H9 (cell line): ENCODE measurements around the gene SPEF2. TPM values are rescaled to one million over a fixed set of nuclear protein-coding genes. Genes with fewer than 3 reads are reported as not detected.

Experiments
- DNase-seq: peaks from one replicate; pipeline ENCODE4 v3.0.0-alpha.2; 2017
- H2AFZ ChIP-seq: one replicate; pipeline ENCODE4 v1.6.1; 2013; ENCODE audit warnings: mild to moderate bottlenecking, low read length, control low read depth, moderate library complexity
- H2AK5ac ChIP-seq: 2 replicates; pipeline ENCODE4 v1.6.1; 2013; ENCODE audit warnings: low read length, control low read depth, mixed read lengths; ENCODE audit not compliant: insufficient read length
- H2BK120ac ChIP-seq: one replicate; pipeline ENCODE4 v1.6.1; 2013; ENCODE audit warnings: low read depth, mild to moderate bottlenecking, low read length, control low read depth, inconsistent platforms; ENCODE audit not compliant: poor library complexity, severe bottlenecking
- H2BK12ac ChIP-seq: 2 replicates; pipeline ENCODE4 v1.6.1; 2013; ENCODE audit warnings: low read length, control low read depth, mixed read lengths, low read depth; ENCODE audit not compliant: insufficient read length
- H2BK15ac ChIP-seq: 2 replicates; pipeline ENCODE4 v1.6.1; 2013; ENCODE audit warnings: low read depth, low read length, control low read depth
- H2BK20ac ChIP-seq: one replicate; pipeline ENCODE4 v1.6.1; 2013; ENCODE audit warnings: low read depth, mild to moderate bottlenecking, low read length, control low read depth, inconsistent platforms; ENCODE audit not compliant: poor library complexity, severe bottlenecking
- H2BK5ac ChIP-seq: 2 replicates; pipeline ENCODE4 v1.6.1; 2013; ENCODE audit warnings: low read length, control low read depth, mixed read lengths; ENCODE audit not compliant: insufficient read length
- H3K14ac ChIP-seq: 2 replicates; pipeline ENCODE4 v1.6.1; 2013; ENCODE audit warnings: low read length, control low read depth; ENCODE audit not compliant: insufficient read depth
- H3K18ac ChIP-seq: 2 replicates; pipeline ENCODE4 v1.6.1; 2013; ENCODE audit warnings: low read depth, mild to moderate bottlenecking, mixed read lengths, low read length, control low read depth; ENCODE audit not compliant: insufficient read length
- H3K23ac ChIP-seq: 2 replicates; pipeline ENCODE4 v1.6.1; 2013; ENCODE audit warnings: low read length, control low read depth, mixed read lengths, low read depth; ENCODE audit not compliant: insufficient read length
- H3K23me2 ChIP-seq: 2 replicates; pipeline ENCODE4 v1.6.1; 2013; ENCODE audit warnings: low read depth, mild to moderate bottlenecking, mixed read lengths, low read length, control low read depth; ENCODE audit not compliant: insufficient read length, poor library complexity, severe bottlenecking
- H3K27ac ChIP-seq: 2 replicates; pipeline ENCODE4 v1.5.1; 2013; ENCODE audit warnings: low read length, control low read depth, mixed read lengths, low read depth; ENCODE audit not compliant: insufficient read length
- H3K27me3 ChIP-seq: 2 replicates; pipeline ENCODE4 v1.6.1; 2013; ENCODE audit warnings: low read length, control low read depth, inconsistent platforms; ENCODE audit not compliant: insufficient read depth
- H3K4ac ChIP-seq: 2 replicates; pipeline ENCODE4 v1.6.1; 2013; ENCODE audit warnings: low read depth, mild to moderate bottlenecking, control low read depth, inconsistent platforms, low read length, moderate library complexity
- H3K4me1 ChIP-seq: 2 replicates; pipeline ENCODE4 v1.6.1; 2013; ENCODE audit warnings: low read length, control low read depth, inconsistent platforms; ENCODE audit not compliant: insufficient read depth
- H3K4me2 ChIP-seq: 2 replicates; pipeline ENCODE4 v1.6.1; 2013; ENCODE audit warnings: low read length, control low read depth, mixed read lengths; ENCODE audit not compliant: insufficient read length, insufficient read depth
- H3K56ac ChIP-seq: 2 replicates; pipeline ENCODE4 v1.6.1; 2013; ENCODE audit warnings: low read depth, mild to moderate bottlenecking, mixed read lengths, low read length, control low read depth; ENCODE audit not compliant: insufficient read length
- H3K79me1 ChIP-seq: 2 replicates; pipeline ENCODE4 v1.6.1; 2013; ENCODE audit warnings: low read depth, mild to moderate bottlenecking, moderate library complexity, low read length, control low read depth, inconsistent platforms; ENCODE audit not compliant: insufficient read depth, poor library complexity, severe bottlenecking
- H3K79me2 ChIP-seq: 2 replicates; pipeline ENCODE4 v1.6.1; 2013; ENCODE audit warnings: low read length, control low read depth, inconsistent platforms; ENCODE audit not compliant: insufficient read depth
- H3K9ac ChIP-seq: 2 replicates; pipeline ENCODE4 v1.6.1; 2013; ENCODE audit warnings: low read length, control low read depth, mixed read lengths; ENCODE audit not compliant: insufficient read length; ENCODE audit errors: extremely low read depth
- H3K9me3 ChIP-seq: one replicate; pipeline ENCODE4 v1.6.1; 2013; ENCODE audit warnings: low read depth, low read length, inconsistent platforms; ENCODE audit not compliant: control insufficient read depth
- H3T11ph ChIP-seq: one replicate; pipeline ENCODE4 v1.6.1; 2013; ENCODE audit warnings: mild to moderate bottlenecking, low read length, control low read depth, inconsistent platforms
- H4K20me1 ChIP-seq: one replicate; pipeline ENCODE4 v1.6.1; 2013; ENCODE audit not compliant: control insufficient read depth, insufficient read length, insufficient read depth
- H4K5ac ChIP-seq: 2 replicates; pipeline ENCODE4 v1.6.1; 2013; ENCODE audit warnings: low read depth, mild to moderate bottlenecking, mixed read lengths, low read length, control low read depth; ENCODE audit not compliant: insufficient read length
- H4K8ac ChIP-seq: replicated peaks from 2 replicates; pipeline ENCODE4 v1.6.1; 2013; ENCODE audit warnings: low read length, control low read depth, mixed read lengths, low read depth; ENCODE audit not compliant: insufficient read length
- H4K91ac ChIP-seq: 2 replicates; pipeline ENCODE4 v1.6.1; 2013; ENCODE audit warnings: low read depth, mild to moderate bottlenecking, moderate library complexity, mixed read lengths, low read length, control low read depth; ENCODE audit not compliant: insufficient read length
- H3K27ac Mint-ChIP-seq, 3 experiments: 2 replicates in 2 of 3; 3 replicates in 1 of 3; pipeline ENCODE4 v1.8.0; 2020 to 2021; ENCODE audit warnings: mixed read lengths in 3 of 3, mild to moderate bottlenecking in 1 of 3, moderate library complexity in 1 of 3
- H3K27me3 Mint-ChIP-seq: 2 replicates; pipeline ENCODE4 v1.8.0; 2021; ENCODE audit warnings: low read depth, mild to moderate bottlenecking, moderate library complexity, mixed read lengths
- H3K36me3 Mint-ChIP-seq, 3 experiments: 2 replicates in 2 of 3; 3 replicates in 1 of 3; pipeline ENCODE4 v1.8.0; 2020 to 2021; ENCODE audit warnings: low read depth in 3 of 3, mixed read lengths in 3 of 3; ENCODE audit not compliant: insufficient read depth in 1 of 3
- H3K4me1 Mint-ChIP-seq, 2 experiments: 2 replicates each; pipeline ENCODE4 v1.8.0; 2020; ENCODE audit warnings: mixed read lengths in 2 of 2
- H3K4me3 Mint-ChIP-seq, 2 experiments: 2 replicates in 1 of 2; 3 replicates in 1 of 2; pipeline ENCODE4 v1.8.0; 2020 to 2021; ENCODE audit warnings: mild to moderate bottlenecking in 2 of 2, mixed read lengths in 2 of 2, moderate library complexity in 1 of 2
- H3K9me3 Mint-ChIP-seq, 2 experiments: 2 replicates in 1 of 2; 3 replicates in 1 of 2; pipeline ENCODE4 v1.8.0; 2020; ENCODE audit warnings: mild to moderate bottlenecking in 2 of 2, mixed read lengths in 2 of 2, moderate library complexity in 1 of 2
- WGBS: extraction: QIAGEN DNeasy Blood & Tissue Kit; methylation state at CpG from one replicate; pipeline ENCODE4 v1.1.7; 2013; ENCODE audit warnings: missing lambda C conversion rate, low lambda C conversion rate, mixed read lengths; ENCODE audit not compliant: insufficient read length; ENCODE audit errors: extremely low coverage; 5-methylcytosine and 5-hydroxymethylcytosine counted together
- total RNA-seq: library from RNA; stranded (reverse); gene quantifications from 2 replicates; pipeline ENCODE4 v1.2.1, GENCODE V29; 2021
- TF ChIP-seq, protein P1 (sequence below): fragments of 200-600 bp; sonication (generic); conservative IDR thresholded peaks from 3 replicates; pipeline ENCODE4 v1.8.0; 2021; ENCODE audit warnings: antibody characterized with exemption, mild to moderate bottlenecking

Gene SPEF2
- total RNA-seq, 1 experiment from 2014 or later: 1.0 TPM

DNA sequence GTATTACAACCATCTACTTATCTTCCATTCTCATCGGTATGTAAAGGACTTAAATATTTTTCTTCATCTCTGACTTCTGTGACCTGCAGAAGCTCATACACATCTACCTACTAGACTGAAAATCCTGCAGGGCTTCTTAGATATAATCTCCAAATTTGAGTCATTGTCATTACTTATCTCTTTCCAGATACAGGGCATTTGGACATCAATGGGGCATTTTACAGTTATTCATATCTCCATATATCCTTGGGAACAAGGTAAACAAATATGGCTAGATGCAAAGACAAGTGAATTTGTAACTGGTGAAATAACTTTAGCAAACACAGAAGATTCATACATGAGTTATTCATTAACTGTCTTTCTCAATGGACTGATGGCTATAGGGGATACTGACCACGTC is 201.4 kb downstream of the SPEF2 start:
- TF ChIP-seq, protein P1, sequence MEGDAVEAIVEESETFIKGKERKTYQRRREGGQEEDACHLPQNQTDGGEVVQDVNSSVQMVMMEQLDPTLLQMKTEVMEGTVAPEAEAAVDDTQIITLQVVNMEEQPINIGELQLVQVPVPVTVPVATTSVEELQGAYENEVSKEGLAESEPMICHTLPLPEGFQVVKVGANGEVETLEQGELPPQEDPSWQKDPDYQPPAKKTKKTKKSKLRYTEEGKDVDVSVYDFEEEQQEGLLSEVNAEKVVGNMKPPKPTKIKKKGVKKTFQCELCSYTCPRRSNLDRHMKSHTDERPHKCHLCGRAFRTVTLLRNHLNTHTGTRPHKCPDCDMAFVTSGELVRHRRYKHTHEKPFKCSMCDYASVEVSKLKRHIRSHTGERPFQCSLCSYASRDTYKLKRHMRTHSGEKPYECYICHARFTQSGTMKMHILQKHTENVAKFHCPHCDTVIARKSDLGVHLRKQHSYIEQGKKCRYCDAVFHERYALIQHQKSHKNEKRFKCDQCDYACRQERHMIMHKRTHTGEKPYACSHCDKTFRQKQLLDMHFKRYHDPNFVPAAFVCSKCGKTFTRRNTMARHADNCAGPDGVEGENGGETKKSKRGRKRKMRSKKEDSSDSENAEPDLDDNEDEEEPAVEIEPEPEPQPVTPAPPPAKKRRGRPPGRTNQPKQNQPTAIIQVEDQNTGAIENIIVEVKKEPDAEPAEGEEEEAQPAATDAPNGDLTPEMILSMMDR: no peak

More for the DNA sequence above, 201.4 kb downstream of the SPEF2 start:
- no peak overlapping the region for H3K27ac ChIP-seq
- H2BK12ac ChIP-seq: no peak overlapping the region
- H3K23ac ChIP-seq: no peak overlapping the region
- no peak overlapping the region for H3K9ac ChIP-seq
- Mint-ChIP-seq H3K4me1 (no peaks in the 10 kb centered on the region), H3K9me3 (no peaks in the 10 kb centered on the region), H3K27ac (no peak overlapping the region), H3K27me3 (peaks cover 7% of the 10 kb centered on the region), H3K36me3 (no peaks in the 10 kb centered on the region), H3K4me3 (no peak overlapping the region)
- no peak overlapping the region for H2AK5ac ChIP-seq
- H4K91ac ChIP-seq: no peak overlapping the region
- WGBS: no CpG with 5 or more reads among the region's 2 CpGs
- H3K56ac ChIP-seq: no peak overlapping the region
- H2BK120ac ChIP-seq: no peak overlapping the region
- H3K9me3 ChIP-seq: no peaks in the 10 kb centered on the region
- no peaks in the 10 kb centered on the region for H3K23me2 ChIP-seq
- no peak overlapping the region for H4K8ac ChIP-seq
- H2BK5ac ChIP-seq: no peak overlapping the region
- no peaks in the 10 kb centered on the region for H3K79me2 ChIP-seq
- no peak overlapping the region for H2BK20ac ChIP-seq
- no peak overlapping the region for H2AFZ ChIP-seq
- H3K4me2 ChIP-seq: no peak overlapping the region
- no peak overlapping the region for H3K14ac ChIP-seq
- no peak overlapping the region for H4K5ac ChIP-seq
- no peaks in the 10 kb centered on the region for H3K79me1 ChIP-seq
- DNase-seq: no peak
- H3T11ph ChIP-seq: no peak overlapping the region
- H3K4me1 ChIP-seq: no peaks in the 10 kb centered on the region
- H4K20me1 ChIP-seq: no peaks in the 10 kb centered on the region
- no peak overlapping the region for H3K18ac ChIP-seq
- H3K4ac ChIP-seq: no peak overlapping the region
- no peaks in the 10 kb centered on the region for H3K27me3 ChIP-seq
- no peak overlapping the region for H2BK15ac ChIP-seq
